Osteocyte (in vitro differentiated cells): ENCODE results near the gene TSR3. TPM values are rescaled to one million over a fixed set of nuclear protein-coding genes. Genes with fewer than 3 reads are reported as not detected.

ENCODE experiments used
- DNase-seq: peaks from one replicate; pipeline ENCODE4 v3.0.0; 2021; ENCODE audit warnings: mixed read lengths; ENCODE audit not compliant: unreplicated experiment; ENCODE audit errors: extremely low spot score
- H3K27ac Mint-ChIP-seq: one replicate; pipeline ENCODE4 v1.8.0; 2021; ENCODE audit warnings: mild to moderate bottlenecking, mixed read lengths; ENCODE audit not compliant: unreplicated experiment
- H3K27me3 Mint-ChIP-seq: one replicate; pipeline ENCODE4 v1.8.0; 2021; ENCODE audit warnings: mixed read lengths; ENCODE audit not compliant: unreplicated experiment
- H3K36me3 Mint-ChIP-seq: one replicate; pipeline ENCODE4 v1.8.0; 2021; ENCODE audit warnings: mixed read lengths; ENCODE audit not compliant: unreplicated experiment
- H3K4me1 Mint-ChIP-seq: one replicate; pipeline ENCODE4 v1.8.0; 2021; ENCODE audit warnings: mixed read lengths; ENCODE audit not compliant: unreplicated experiment
- H3K4me3 Mint-ChIP-seq: one replicate; pipeline ENCODE4 v1.8.0; 2021; ENCODE audit warnings: mild to moderate bottlenecking, moderate library complexity, mixed read lengths; ENCODE audit not compliant: unreplicated experiment
- H3K9me3 Mint-ChIP-seq: one replicate; pipeline ENCODE4 v1.8.0; 2021; ENCODE audit warnings: mixed read lengths; ENCODE audit not compliant: unreplicated experiment
- CTCF ChIP-seq: fragments of 200-600 bp; sonication (generic); IDR thresholded peaks from 2 replicates; pipeline ENCODE4 v1.5.0; 2021; ENCODE audit warnings: antibody characterized with exemption, mild to moderate bottlenecking, moderate library complexity
- total RNA-seq: library from RNA; stranded (reverse); gene quantifications from 2 replicates; pipeline ENCODE4 v1.2.1, GENCODE V29; 2021

The TSR3 gene
- total RNA-seq, 1 donor from 2014 or later = 58.0 TPM

- Mint-ChIP-seq H3K4me3 (no peak overlapping the region), H3K27ac (no peak overlapping the region), H3K4me1 (no peaks in the 10 kb centered on the region), H3K36me3 (peaks cover 16% of the 10 kb centered on the region), H3K9me3 (no peaks in the 10 kb centered on the region), H3K27me3 (no peaks in the 10 kb centered on the region)
- DNase-seq = no peak
- no peak for TF ChIP-seq CTCF
Observed at GRCh38 chr16:1390239-1390779, 38.6 kb upstream of the TSR3 start.

- Mint-ChIP-seq H3K4me3 (no peak overlapping the region), H3K27ac (no peak overlapping the region), H3K9me3 (no peaks in the 10 kb centered on the region), H3K4me1 (no peaks in the 10 kb centered on the region), H3K36me3 (peaks cover 18% of the 10 kb centered on the region), H3K27me3 (no peaks in the 10 kb centered on the region)
- DNase-seq = no peak
- no peak for TF ChIP-seq CTCF
Observed at GRCh38 chr16:1389762-1390161, 38.1 kb upstream of the TSR3 start.

GRCh38 chr16:1387331-1387730 lies 35.7 kb upstream of the TSR3 start:
- Mint-ChIP-seq H3K27ac (no peak overlapping the region), H3K27me3 (no peaks in the 10 kb centered on the region), H3K9me3 (no peaks in the 10 kb centered on the region), H3K4me1 (no peaks in the 10 kb centered on the region), H3K36me3 (peaks cover 13% of the 10 kb centered on the region), H3K4me3 (no peak overlapping the region)
- no peak for DNase-seq
- no peak for TF ChIP-seq CTCF

- Mint-ChIP-seq H3K9me3 (no peaks in the 10 kb centered on the region), H3K4me1 (peaks cover 2% of the 10 kb centered on the region), H3K4me3 (no peak overlapping the region), H3K27ac (no peak overlapping the region), H3K27me3 (no peaks in the 10 kb centered on the region), H3K36me3 (peaks cover 13% of the 10 kb centered on the region)
- TF ChIP-seq CTCF = no peak
- no peak for DNase-seq
Observed at GRCh38 chr16:1385232-1385631, 33.6 kb upstream of the TSR3 start.

- no peaks in the 10 kb centered on the region for H3K9me3 Mint-ChIP-seq
- no peaks in the 10 kb centered on the region for H3K27me3 Mint-ChIP-seq
- no peak overlapping the region for H3K27ac Mint-ChIP-seq
- peaks cover 11% of the 10 kb centered on the region for H3K36me3 Mint-ChIP-seq
- peaks cover 10% of the 10 kb centered on the region for H3K4me1 Mint-ChIP-seq
- no peak for DNase-seq
- H3K4me3 Mint-ChIP-seq = no peak overlapping the region
- no peak for TF ChIP-seq CTCF
Observed at GRCh38 chr16:1383556-1383955, 31.9 kb upstream of the TSR3 start.
